Stimulated activated effector memory CD8-positive, alpha-beta T cell treated with anti-CD3 and anti-CD28 coated beads, Interleukin-12 subunit alpha, Interleukin-12 subunit beta, amount 100 ng/mL, for 72 hours (primary cell): ENCODE results near the gene SHC1.
A peak's percentile ranks its signal among the peaks of the same experiment; 100 is the strongest.

ENCODE experiments used
- ATAC-seq: fragments of 150-1000 bp; cut with Tn5 transposase; 2 replicates; pipeline ENCODE4 v1.10.0; 2021
- DNase-seq, 2 donors: peaks; one replicate each; pipeline ENCODE4 v3.0.0; 2021 to 2022; ENCODE audit warnings: low spot score in 2 of 2
- H3K27ac Mint-ChIP-seq: one replicate; pipeline ENCODE4 v1.8.0; 2022; ENCODE audit warnings: mild to moderate bottlenecking, mixed read lengths
- H3K36me3 Mint-ChIP-seq: one replicate; pipeline ENCODE4 v1.8.0; 2022; ENCODE audit warnings: mild to moderate bottlenecking, mixed read lengths
- H3K4me1 Mint-ChIP-seq: one replicate; pipeline ENCODE4 v1.8.0; 2022; ENCODE audit warnings: mixed read lengths
- H3K4me3 Mint-ChIP-seq: one replicate; pipeline ENCODE4 v1.8.0; 2022; ENCODE audit warnings: mild to moderate bottlenecking, mixed read lengths
- H3K9me3 Mint-ChIP-seq: one replicate; pipeline ENCODE4 v1.8.0; 2022; ENCODE audit warnings: mixed read lengths

SHC1 gene

GRCh38 chr1:154935749-154936554 is 34.6 kb downstream of the SHC1 start:
- no peak for DNase-seq
- Mint-ChIP-seq H3K36me3 (peaks cover 27% of the 10 kb centered on the region), H3K4me1 (peaks cover 45% of the 10 kb centered on the region), H3K4me3 (peak overlapping the region; percentile 96), H3K27ac (peak overlapping the region; percentile 100), H3K9me3 (no peaks in the 10 kb centered on the region)
- ATAC-seq: no peak

GRCh38 chr1:154934358-154934948 is 36.1 kb downstream of the SHC1 start:
- H3K27ac Mint-ChIP-seq: no peak overlapping the region
- peak overlapping the region; percentile 96 for H3K4me3 Mint-ChIP-seq
- DNase-seq (no peak), ATAC-seq (no peak)
- no peaks in the 10 kb centered on the region for H3K9me3 Mint-ChIP-seq
- H3K4me1 Mint-ChIP-seq: peaks cover 34% of the 10 kb centered on the region
- peaks cover 35% of the 10 kb centered on the region for H3K36me3 Mint-ChIP-seq

- DNase-seq (no peak), ATAC-seq (no peak)
- no peak overlapping the region for H3K27ac Mint-ChIP-seq
- H3K4me1 Mint-ChIP-seq: peaks cover 21% of the 10 kb centered on the region
- H3K36me3 Mint-ChIP-seq: peaks cover 53% of the 10 kb centered on the region
- no peak overlapping the region for H3K4me3 Mint-ChIP-seq
- no peaks in the 10 kb centered on the region for H3K9me3 Mint-ChIP-seq
Measured at GRCh38 chr1:154931940-154932487, 38.5 kb downstream of the SHC1 start.

GRCh38 chr1:154926201-154926600 is 44.3 kb downstream of the SHC1 start:
- no peak for ATAC-seq
- Mint-ChIP-seq H3K9me3 (no peaks in the 10 kb centered on the region), H3K4me3 (no peak overlapping the region), H3K27ac (peak overlapping the region; percentile 90), H3K36me3 (peaks cover 80% of the 10 kb centered on the region), H3K4me1 (peaks cover 24% of the 10 kb centered on the region)
- no peak for DNase-seq

GRCh38 chr1:154925335-154926170 is 45.0 kb downstream of the SHC1 start:
- peaks cover 24% of the 10 kb centered on the region for H3K4me1 Mint-ChIP-seq
- no peak overlapping the region for H3K4me3 Mint-ChIP-seq
- H3K36me3 Mint-ChIP-seq: peaks cover 80% of the 10 kb centered on the region
- DNase-seq (no peak), ATAC-seq (peak; percentile 57)
- H3K27ac Mint-ChIP-seq: peak overlapping the region; percentile 90
- no peaks in the 10 kb centered on the region for H3K9me3 Mint-ChIP-seq

GRCh38 chr1:154923695-154924094 is 46.9 kb downstream of the SHC1 start:
- Mint-ChIP-seq H3K4me3 (no peak overlapping the region), H3K36me3 (peaks cover 72% of the 10 kb centered on the region), H3K4me1 (peaks cover 24% of the 10 kb centered on the region), H3K9me3 (no peaks in the 10 kb centered on the region), H3K27ac (peak overlapping the region; percentile 63)
- ATAC-seq (no peak), DNase-seq (no peak)

- H3K4me3 Mint-ChIP-seq: no peak overlapping the region
- H3K4me1 Mint-ChIP-seq: no peaks in the 10 kb centered on the region
- H3K27ac Mint-ChIP-seq: no peak overlapping the region
- H3K9me3 Mint-ChIP-seq: no peaks in the 10 kb centered on the region
- DNase-seq (no peak), ATAC-seq (no peak)
- peaks cover 6% of the 10 kb centered on the region for H3K36me3 Mint-ChIP-seq
Measured at GRCh38 chr1:154913273-154913672, 57.3 kb downstream of the SHC1 start.

- no peak overlapping the region for H3K27ac Mint-ChIP-seq
Measured at GRCh38 chr1:154912755-154913154, 57.8 kb downstream of the SHC1 start.

More at GRCh38 chr1:154912755-154913154, 57.8 kb downstream of the SHC1 start:
- ATAC-seq (no peak), DNase-seq (no peak)
- Mint-ChIP-seq H3K4me3 (no peak overlapping the region), H3K9me3 (no peaks in the 10 kb centered on the region), H3K36me3 (peaks cover 6% of the 10 kb centered on the region), H3K4me1 (no peaks in the 10 kb centered on the region)
